ENCODE data around the gene LATS1.
"Not testable (repeated sequence)": the region's sequence is repeated elsewhere in the genome, so short reads cannot be mapped to it uniquely, and the experiment has no call there.

Gene LATS1

GRCh38 chr6:149698175-149698574 is 19.7 kb downstream of the LATS1 start:
- Histone ChIP-seq H3K9me3 (ENCODE audit: control insufficient read depth in 1 of 2, low read length in 2 of 2) (no peaks in the 10 kb centered on the region), H3K27ac (ENCODE audit: low read length) (no peak overlapping the region), H3K4me3 (ENCODE audit: low read depth in 1 of 2, low read length in 2 of 2) (no peak overlapping the region), H3K27me3 (ENCODE audit: low read depth, low read length) (no peaks in the 10 kb centered on the region), H3K4me1 (ENCODE audit: control insufficient read depth in 1 of 2, insufficient read depth in 2 of 2, low read length in 2 of 2) (peaks cover 0 to 14% of the 10 kb centered on the region in 2 donors), H3K36me3 (ENCODE audit: control insufficient read depth in 1 of 2, insufficient read depth in 2 of 2, low read length in 2 of 2) (peaks cover 4 to 5% of the 10 kb centered on the region in 2 donors)

- H3K4me3 ChIP-seq (ENCODE audit: low read depth in 1 of 2, low read length in 2 of 2), result no peak overlapping the region
- H3K27ac ChIP-seq (ENCODE audit: low read length), result no peak overlapping the region
- H3K4me1 ChIP-seq (ENCODE audit: control insufficient read depth in 1 of 2, insufficient read depth in 2 of 2, low read length in 2 of 2), result peaks cover 0 to 11% of the 10 kb centered on the region in 2 donors
- no peaks in the 10 kb centered on the region for H3K9me3 ChIP-seq (ENCODE audit: control insufficient read depth in 1 of 2, low read length in 2 of 2)
- H3K36me3 ChIP-seq (ENCODE audit: control insufficient read depth in 1 of 2, insufficient read depth in 2 of 2, low read length in 2 of 2), result peaks cover 9 to 11% of the 10 kb centered on the region in 2 donors
- no peaks in the 10 kb centered on the region for H3K27me3 ChIP-seq (ENCODE audit: low read depth, low read length)
Observed at GRCh38 chr6:149696901-149697300, 21.0 kb downstream of the LATS1 start.

- Histone ChIP-seq H3K27me3 (ENCODE audit: low read depth, low read length) (no peaks in the 10 kb centered on the region), H3K4me1 (ENCODE audit: control insufficient read depth in 1 of 2, insufficient read depth in 2 of 2, low read length in 2 of 2) (peaks cover 0 to 10% of the 10 kb centered on the region in 2 donors), H3K4me3 (ENCODE audit: low read depth in 1 of 2, low read length in 2 of 2) (no peak overlapping the region), H3K36me3 (ENCODE audit: control insufficient read depth in 1 of 2, insufficient read depth in 2 of 2, low read length in 2 of 2) (peaks cover 12% of the 10 kb centered on the region in 2 donors), H3K27ac (ENCODE audit: low read length) (no peak overlapping the region), H3K9me3 (ENCODE audit: control insufficient read depth in 1 of 2, low read length in 2 of 2) (no peaks in the 10 kb centered on the region)
Observed at GRCh38 chr6:149694921-149695320, 23.0 kb downstream of the LATS1 start.

- Histone ChIP-seq H3K36me3 (ENCODE audit: control insufficient read depth in 1 of 2, insufficient read depth in 2 of 2, low read length in 2 of 2) (peaks cover 12 to 13% of the 10 kb centered on the region in 2 donors), H3K4me1 (ENCODE audit: control insufficient read depth in 1 of 2, insufficient read depth in 2 of 2, low read length in 2 of 2) (no peaks in the 10 kb centered on the region)
Observed at GRCh38 chr6:149691201-149691600, 26.7 kb downstream of the LATS1 start.

GRCh38 chr6:149686230-149686629 is 31.7 kb downstream of the LATS1 start:
- Histone ChIP-seq H3K27me3 (ENCODE audit: low read depth, low read length) (no peaks in the 10 kb centered on the region), H3K4me3 (ENCODE audit: low read depth in 1 of 2, low read length in 2 of 2) (no peak overlapping the region), H3K9me3 (ENCODE audit: control insufficient read depth in 1 of 2, low read length in 2 of 2) (no peaks in the 10 kb centered on the region), H3K36me3 (ENCODE audit: control insufficient read depth in 1 of 2, insufficient read depth in 2 of 2, low read length in 2 of 2) (peaks cover 17 to 21% of the 10 kb centered on the region in 2 donors), H3K27ac (ENCODE audit: low read length) (no peak overlapping the region), H3K4me1 (ENCODE audit: control insufficient read depth in 1 of 2, insufficient read depth in 2 of 2, low read length in 2 of 2) (no peaks in the 10 kb centered on the region)

More at GRCh38 chr6:149691201-149691600, 26.7 kb downstream of the LATS1 start:
- Histone ChIP-seq H3K9me3 (ENCODE audit: control insufficient read depth in 1 of 2, low read length in 2 of 2) (no peaks in the 10 kb centered on the region), H3K27me3 (ENCODE audit: low read depth, low read length) (no peaks in the 10 kb centered on the region), H3K4me3 (ENCODE audit: low read depth in 1 of 2, low read length in 2 of 2) (no peak overlapping the region), H3K27ac (ENCODE audit: low read length) (no peak overlapping the region)

- peak overlapping the region; percentile 84 for H3K27ac ChIP-seq (ENCODE audit: low read length)
- peaks cover 21 to 26% of the 10 kb centered on the region in 2 donors for H3K36me3 ChIP-seq (ENCODE audit: control insufficient read depth in 1 of 2, insufficient read depth in 2 of 2, low read length in 2 of 2)
- H3K27me3 ChIP-seq (ENCODE audit: low read depth, low read length), result no peaks in the 10 kb centered on the region
- H3K4me3 ChIP-seq (ENCODE audit: low read depth in 1 of 2, low read length in 2 of 2), result no peak overlapping the region
- H3K4me1 ChIP-seq (ENCODE audit: control insufficient read depth in 1 of 2, insufficient read depth in 2 of 2, low read length in 2 of 2), result peaks cover 0 to 5% of the 10 kb centered on the region in 2 donors
- no peaks in the 10 kb centered on the region for H3K9me3 ChIP-seq (ENCODE audit: control insufficient read depth in 1 of 2, low read length in 2 of 2)
Observed at GRCh38 chr6:149683256-149683859, 34.5 kb downstream of the LATS1 start.

GRCh38 chr6:149681845-149682244 is 36.1 kb downstream of the LATS1 start:
- H3K4me1 ChIP-seq (ENCODE audit: control insufficient read depth in 1 of 2, insufficient read depth in 2 of 2, low read length in 2 of 2); H3K27me3 ChIP-seq (ENCODE audit: low read depth, low read length); H3K4me3 ChIP-seq (ENCODE audit: low read depth in 1 of 2, low read length in 2 of 2); H3K9me3 ChIP-seq (ENCODE audit: control insufficient read depth in 1 of 2, low read length in 2 of 2); H3K27ac ChIP-seq (ENCODE audit: low read length): not testable (repeated sequence)
- peaks cover 21 to 28% of the 10 kb centered on the region in 2 donors for H3K36me3 ChIP-seq (ENCODE audit: control insufficient read depth in 1 of 2, insufficient read depth in 2 of 2, low read length in 2 of 2)

- Histone ChIP-seq H3K36me3 (ENCODE audit: control insufficient read depth in 1 of 2, insufficient read depth in 2 of 2, low read length in 2 of 2) (peaks cover 24 to 28% of the 10 kb centered on the region in 2 donors), H3K4me3 (ENCODE audit: low read depth in 1 of 2, low read length in 2 of 2) (no peak overlapping the region), H3K9me3 (ENCODE audit: control insufficient read depth in 1 of 2, low read length in 2 of 2) (no peaks in the 10 kb centered on the region), H3K27ac (ENCODE audit: low read length) (no peak overlapping the region), H3K4me1 (ENCODE audit: control insufficient read depth in 1 of 2, insufficient read depth in 2 of 2, low read length in 2 of 2) (peaks cover 0 to 5% of the 10 kb centered on the region in 2 donors), H3K27me3 (ENCODE audit: low read depth, low read length) (no peaks in the 10 kb centered on the region)
Observed at GRCh38 chr6:149681209-149681608, 36.7 kb downstream of the LATS1 start.

GRCh38 chr6:149680503-149680902 is 37.4 kb downstream of the LATS1 start:
- H3K4me3 ChIP-seq (ENCODE audit: low read depth in 1 of 2, low read length in 2 of 2), result no peak overlapping the region
- peaks cover 0 to 5% of the 10 kb centered on the region in 2 donors for H3K4me1 ChIP-seq (ENCODE audit: control insufficient read depth in 1 of 2, insufficient read depth in 2 of 2, low read length in 2 of 2)
- peaks cover 26 to 34% of the 10 kb centered on the region in 2 donors for H3K36me3 ChIP-seq (ENCODE audit: control insufficient read depth in 1 of 2, insufficient read depth in 2 of 2, low read length in 2 of 2)
- H3K27ac ChIP-seq (ENCODE audit: low read length), result no peak overlapping the region
- no peaks in the 10 kb centered on the region for H3K27me3 ChIP-seq (ENCODE audit: low read depth, low read length)
- no peaks in the 10 kb centered on the region for H3K9me3 ChIP-seq (ENCODE audit: control insufficient read depth in 1 of 2, low read length in 2 of 2)

GRCh38 chr6:149672265-149672664 is 45.6 kb downstream of the LATS1 start:
- peaks cover 20 to 48% of the 10 kb centered on the region in 2 donors for H3K36me3 ChIP-seq (ENCODE audit: control insufficient read depth in 1 of 2, insufficient read depth in 2 of 2, low read length in 2 of 2)
- not testable (repeated sequence) for H3K4me3 ChIP-seq (ENCODE audit: low read depth in 1 of 2, low read length in 2 of 2); H3K4me1 ChIP-seq (ENCODE audit: control insufficient read depth in 1 of 2, insufficient read depth in 2 of 2, low read length in 2 of 2); H3K27ac ChIP-seq (ENCODE audit: low read length); H3K9me3 ChIP-seq (ENCODE audit: control insufficient read depth in 1 of 2, low read length in 2 of 2); H3K27me3 ChIP-seq (ENCODE audit: low read depth, low read length)

GRCh38 chr6:149660028-149660427 is 57.9 kb downstream of the LATS1 start:
- H3K27me3 ChIP-seq (ENCODE audit: low read depth, low read length), result no peaks in the 10 kb centered on the region
- no peak overlapping the region for H3K27ac ChIP-seq (ENCODE audit: low read length)
- peaks cover 24 to 41% of the 10 kb centered on the region in 2 donors for H3K36me3 ChIP-seq (ENCODE audit: control insufficient read depth in 1 of 2, insufficient read depth in 2 of 2, low read length in 2 of 2)
- no peaks in the 10 kb centered on the region for H3K4me1 ChIP-seq (ENCODE audit: control insufficient read depth in 1 of 2, insufficient read depth in 2 of 2, low read length in 2 of 2)
- H3K4me3 ChIP-seq (ENCODE audit: low read depth in 1 of 2, low read length in 2 of 2), result no peak overlapping the region
- H3K9me3 ChIP-seq (ENCODE audit: control insufficient read depth in 1 of 2, low read length in 2 of 2), result no peaks in the 10 kb centered on the region

- no peak overlapping the region for H3K4me3 ChIP-seq (ENCODE audit: low read depth in 1 of 2, low read length in 2 of 2)
- no peak overlapping the region for H3K27ac ChIP-seq (ENCODE audit: low read length)
- no peaks in the 10 kb centered on the region for H3K27me3 ChIP-seq (ENCODE audit: low read depth, low read length)
- no peaks in the 10 kb centered on the region for H3K4me1 ChIP-seq (ENCODE audit: control insufficient read depth in 1 of 2, insufficient read depth in 2 of 2, low read length in 2 of 2)
- H3K36me3 ChIP-seq (ENCODE audit: control insufficient read depth in 1 of 2, insufficient read depth in 2 of 2, low read length in 2 of 2), result peaks cover 20 to 26% of the 10 kb centered on the region in 2 donors
- H3K9me3 ChIP-seq (ENCODE audit: control insufficient read depth in 1 of 2, low read length in 2 of 2), result no peaks in the 10 kb centered on the region
Observed at GRCh38 chr6:149657441-149657840, 60.5 kb downstream of the LATS1 start.

Data from muscle layer of duodenum (tissue), 2 donors.